HepG2 (cell line): ENCODE results near the gene LRRC3C. TPM values are rescaled to one million over a fixed set of nuclear protein-coding genes. Genes with fewer than 3 reads are reported as not detected.

Experiments
- CSRNP1 ChIP-seq: sonication (generic); formaldehyde crosslinking; IDR thresholded peaks from 2 replicates; pipeline ENCODE4 v1.8.1; 2023; ENCODE audit warnings: mild to moderate bottlenecking, missing genetic modification reagents
- DBP ChIP-seq: sonication (generic); formaldehyde crosslinking; IDR thresholded peaks from 2 replicates; pipeline ENCODE4 v1.4.0; 2020; ENCODE audit warnings: missing genetic modification reagents; ENCODE audit errors: not compliant biosample characterization
- ESRRA ChIP-seq: sonication (generic); formaldehyde crosslinking; IDR thresholded peaks from 2 replicates; pipeline ENCODE4 v1.5.1; 2020; ENCODE audit warnings: mild to moderate bottlenecking, low read depth, missing genetic modification reagents
- MAZ ChIP-seq, 2 experiments: sonication (generic) in 1 of 2; formaldehyde crosslinking in 1 of 2; IDR thresholded peaks; 2 replicates each; pipeline versions ENCODE4 v1.5.0 to v1.6.1; 2012 to 2020; ENCODE audit warnings: low read depth in 2 of 2, mild to moderate bottlenecking in 2 of 2, borderline replicate concordance in 1 of 2, improper control_type of control experiment in 1 of 2, low read length in 1 of 2, missing genetic modification reagents in 1 of 2, moderate library complexity in 1 of 2
- NFAT5 ChIP-seq: sonication (generic); formaldehyde crosslinking; IDR thresholded peaks from 2 replicates; pipeline ENCODE4 v1.4.0; 2020; ENCODE audit warnings: missing genetic modification reagents
- TEAD2 ChIP-seq: sonication (generic); formaldehyde crosslinking; IDR thresholded peaks from 2 replicates; pipeline ENCODE4 v1.9.0; 2021; ENCODE audit warnings: missing genetic modification reagents
- ZBTB20 ChIP-seq: sonication (generic); formaldehyde crosslinking; IDR thresholded peaks from 2 replicates; pipeline ENCODE4 v1.8.1; 2023; ENCODE audit warnings: missing genetic modification reagents, low read depth, mild to moderate bottlenecking, borderline replicate concordance
- ZNF382 ChIP-seq: sonication (generic); formaldehyde crosslinking; IDR thresholded peaks from 2 replicates; pipeline ENCODE4 v1.5.0; 2020; ENCODE audit warnings: missing genetic modification reagents, mild to moderate bottlenecking, borderline replicate concordance
- ZNF605 ChIP-seq: sonication (generic); formaldehyde crosslinking; IDR thresholded peaks from 2 replicates; pipeline ENCODE4 v1.8.0; 2022; ENCODE audit warnings: mild to moderate bottlenecking, missing genetic modification reagents
- ZNF703 ChIP-seq: sonication (generic); formaldehyde crosslinking; IDR thresholded peaks from 2 replicates; pipeline ENCODE4 v1.5.1; 2020; ENCODE audit warnings: missing genetic modification reagents, mild to moderate bottlenecking, moderate library complexity, borderline replicate concordance
- polyA plus RNA-seq, 8 experiments: library from polyadenylated mRNA; depleted of rRNA in 3 of 8; stranded (reverse) in 7 of 8; unstranded in 1 of 8; fragments of >200 nt; fragmentation: Illumina TruSeq in 4 of 8; extraction: Trizol in 4 of 8; gene quantifications; 2 replicates each; pipeline versions ENCODE4 v1.2.1 to v1.2.3, GENCODE V29; 2011 to 2016; ENCODE audit warnings: low read depth in 4 of 8, missing spikeins in 1 of 8, mixed read lengths in 1 of 8; ENCODE audit not compliant: insufficient read depth in 1 of 8
- total RNA-seq, 5 experiments: library from RNA; depleted of rRNA; stranded (reverse); fragments of >200 nt; fragmentation: Illumina TruSeq; extraction: Trizol; gene quantifications; 2 replicates each; pipeline ENCODE4 v1.2.3, GENCODE V29; 2016; ENCODE audit warnings: low read depth in 1 of 5

The LRRC3C gene
- total and polyA plus RNA-seq, 2 of the 13 experiments (the other 11 are each of a cell fraction or from before 2014, with no cell fraction given), result 0.17 TPM; not detected in 1

- TF ChIP-seq DBP, result no peak
- no peak for TF ChIP-seq TEAD2 (CRISPR knock-in tag)
- no peak for TF ChIP-seq CSRNP1
- no peak for TF ChIP-seq ZNF703 (CRISPR knock-in tag)
- TF ChIP-seq ZBTB20 (CRISPR knock-in tag), result 0 out of 2 replicates have a peak, but pooled peaks have one; percentile 22
- no peak for TF ChIP-seq MAZ (IDR thresholded peaks at IDR 0.05; ENCODE audit: borderline replicate concordance, low read depth, low read length)
- no peak for TF ChIP-seq MAZ (CRISPR knock-in tag; IDR thresholded peaks at IDR 0.05; ENCODE audit: low read depth)
- TF ChIP-seq ESRRA (CRISPR knock-in tag), result no peak
- TF ChIP-seq NFAT5, result no peak
- no peak for TF ChIP-seq ZNF605
- no peak for TF ChIP-seq ZNF382 (CRISPR knock-in tag)
Measured at GRCh38 chr17:39925282-39926134, 2.0 kb upstream of the LRRC3C start (continued).
